Pancreas (tissue), 10 donors: Measurements from ENCODE around the gene ARPP19. TPM values are rescaled to one million over a fixed set of nuclear protein-coding genes. Genes with fewer than 3 reads are reported as not detected.
"Not testable (repeated sequence)": the region's sequence is repeated elsewhere in the genome, so short reads cannot be mapped to it uniquely, and the experiment has no call there.

Experiments
- ATAC-seq, 4 donors: fragments of 200-7000 bp; cut with Tn5 transposase; one replicate each; pipeline versions ENCODE4 v1.8.0 to v1.9.1; 2020; ENCODE audit warnings: mild to moderate bottlenecking in 4 of 4, moderate library complexity in 4 of 4
- DNase-seq, 6 donors: peaks; one replicate each; pipeline ENCODE4 v3.0.0-alpha.2; 2020
- FAIRE-seq: peaks from 2 replicates; lab custom pipeline; 2012; peaks lifted over from hg19 to GRCh38; lab: Jason Lieb, UNC
- H3K27ac ChIP-seq, 4 donors: fragments of 200-600 bp; sonication (generic); 1 replicate in 3 of 4; 2 replicates in 1 of 4; pipeline versions ENCODE4 v1.5.0 to v1.8.0; 2020
- H3K27me3 ChIP-seq, 4 donors: fragments of 200-600 bp; one replicate each; pipeline ENCODE4 v1.8.0; 2021
- H3K36me3 ChIP-seq, 3 donors: fragments of 200-600 bp; sonication (generic) in 1 of 3; one replicate each; pipeline versions ENCODE4 v1.5.0 to v1.8.0; 2020 to 2021
- H3K4me1 ChIP-seq, 3 donors: fragments of 200-600 bp; one replicate each; pipeline ENCODE4 v1.8.0; 2021
- H3K4me3 ChIP-seq, 4 donors: fragments of 200-600 bp; sonication (generic) in 2 of 4; one replicate each; pipeline versions ENCODE4 v1.5.0 to v1.8.0; 2020 to 2021
- H3K9me3 ChIP-seq, 4 donors: fragments of 200-600 bp; one replicate each; pipeline ENCODE4 v1.8.0; 2021
- CTCF ChIP-seq, 4 donors: fragments of 200-600 bp; sonication (generic) in 3 of 4; IDR thresholded peaks; one replicate each; pipeline versions ENCODE4 v1.5.0 to v1.8.0; 2021; ENCODE audit warnings: antibody characterized with exemption in 4 of 4
- WGBS, 2 donors: extraction: QIAGEN DNeasy Blood & Tissue Kit; methylation state at CpG; one replicate each; pipeline ENCODE4 v1.1.7; 2013; 5-methylcytosine and 5-hydroxymethylcytosine counted together
- intact Hi-C, 3 donors: fragments of 100-400 bp; cut with DNase I; formaldehyde crosslinking; loops; one replicate each; pipeline versions ENCODE4 v1.11.1 to v1.14.2; 2022
- polyA plus RNA-seq, 2 donors: library from polyadenylated mRNA; stranded (reverse); fragments of 200-250 nt; gene quantifications; one replicate each; pipeline ENCODE4 v1.2.3, GENCODE V29; 2013
- total RNA-seq, 6 donors: library from RNA; stranded (reverse); fragmentation: NEBNext Ultra II Directional in 4 of 6; extraction: Animal tissue kit (Norgen Biotek cat#: 25700) in 4 of 6; gene quantifications; one replicate each; pipeline versions ENCODE4 v1.2.1 to v1.2.4, GENCODE V29; 2021 to 2023
- donor health status: healthy with polysubstance abuse.
- donor health status: DM: no; HTN: no; CAD: no; lungs with moderate emphysema.
- donor health status: DM: no; HTN: no; CAD: no.
- donor health status: control.
- donor health status: control.
- donor health status: Bipolar disorder and iron deficiency.
- donor health status: DM: yes; HTN: yes; CAD: no.
- donor health status: DM: no; HTN: no; CAD: no.
- donor health status: DM: no; HTN: no; CAD: no.
- donor health status: DM: yes; HTN: yes; CAD: no.

Gene ARPP19
- total and polyA plus RNA-seq, 8 donors = 11.4 to 73.3 (median 37.2) TPM

GRCh38 chr15:52567871-52568600 is 794 bp downstream of the ARPP19 start:
- ATAC-seq = peak; percentile 59 to 71 (median 64)
- no peaks in the 10 kb centered on the region for H3K27me3 ChIP-seq
- no peaks in the 10 kb centered on the region for H3K36me3 ChIP-seq
- no peaks in the 10 kb centered on the region for H3K9me3 ChIP-seq
- H3K4me1 ChIP-seq = peaks cover 14 to 27% (median 24%) of the 10 kb centered on the region in 3 donors
- H3K4me3 ChIP-seq = peak overlapping the region; percentile 61 to 83 (median 70)
- intact Hi-C loops = no loop called here
- peak overlapping the region; percentile 94 to 98 (median 96) for H3K27ac ChIP-seq
- WGBS, 2 donors = 1% methylated on average over 25 of the region's 25 CpGs
- TF ChIP-seq CTCF (IDR thresholded peaks at IDR 0.05) = no peak
- DNase-seq = peak; percentile 53 to 70 (median 64)
- FAIRE-seq = no peak

- no peaks in the 10 kb centered on the region for H3K27me3 ChIP-seq
- 15 to 29% methylated on average over 4 of the region's 4 CpGs for WGBS, 2 donors
- intact Hi-C loops = no loop called here
- ATAC-seq = no peak
- peak overlapping the region in 1 of 4 donors; percentile 98 for H3K27ac ChIP-seq
- no peaks in the 10 kb centered on the region for H3K36me3 ChIP-seq
- H3K4me1 ChIP-seq = peaks cover 14 to 27% (median 24%) of the 10 kb centered on the region in 3 donors
- no peak for DNase-seq
- no peaks in the 10 kb centered on the region for H3K9me3 ChIP-seq
- FAIRE-seq = no peak
- no peak for TF ChIP-seq CTCF (IDR thresholded peaks at IDR 0.05)
- H3K4me3 ChIP-seq = peak overlapping the region in 3 of 4 donors; percentile 67 to 83 (median 74)
These were observed 1.9 kb downstream of the ARPP19 start for GRCh38 chr15:52566889-52567288.

GRCh38 chr15:52565417-52566358 is 3.1 kb downstream of the ARPP19 start:
- H3K36me3 ChIP-seq, H3K4me3 ChIP-seq, ATAC-seq, H3K27me3 ChIP-seq, FAIRE-seq, H3K9me3 ChIP-seq, DNase-seq, intact Hi-C loops: not testable (repeated sequence)
- peak overlapping the region in 1 of 4 donors; percentile 98 for H3K27ac ChIP-seq
- peaks cover 14 to 30% (median 27%) of the 10 kb centered on the region in 3 donors for H3K4me1 ChIP-seq
- WGBS, 2 donors = 88 to 92% methylated on average over 13 of the region's 13 CpGs

- Histone ChIP-seq H3K27me3 (no peaks in the 10 kb centered on the region), H3K4me1 (peaks cover 14 to 34% (median 27%) of the 10 kb centered on the region in 3 donors), H3K36me3 (no peaks in the 10 kb centered on the region), H3K9me3 (no peaks in the 10 kb centered on the region), H3K27ac (no peak overlapping the region), H3K4me3 (no peak overlapping the region)
- no peak for TF ChIP-seq CTCF (IDR thresholded peaks at IDR 0.05)
- FAIRE-seq (no peak), ATAC-seq (no peak), DNase-seq (no peak)
- 35 to 36% methylated on average over 4 of the region's 4 CpGs for WGBS, 2 donors
- intact Hi-C loops = no loop called here
These were observed 5.2 kb downstream of the ARPP19 start for GRCh38 chr15:52563501-52564060.

GRCh38 chr15:52559575-52559974 is 9.3 kb downstream of the ARPP19 start:
- no peak for TF ChIP-seq CTCF (IDR thresholded peaks at IDR 0.05)
- DNase-seq (no peak), ATAC-seq (no peak), FAIRE-seq (no peak)
- WGBS, 2 donors = 78 to 86% methylated on average over 2 of the region's 2 CpGs
- no peaks in the 10 kb centered on the region for H3K36me3 ChIP-seq
- H3K27me3 ChIP-seq = no peaks in the 10 kb centered on the region
- no peaks in the 10 kb centered on the region for H3K9me3 ChIP-seq
- intact Hi-C loops = no loop called here
- peaks cover 7 to 22% (median 14%) of the 10 kb centered on the region in 3 donors for H3K4me1 ChIP-seq
- H3K4me3 ChIP-seq = no peak overlapping the region
- no peak overlapping the region for H3K27ac ChIP-seq
